ENCODE measurements around the gene HYKK.

DNA sequence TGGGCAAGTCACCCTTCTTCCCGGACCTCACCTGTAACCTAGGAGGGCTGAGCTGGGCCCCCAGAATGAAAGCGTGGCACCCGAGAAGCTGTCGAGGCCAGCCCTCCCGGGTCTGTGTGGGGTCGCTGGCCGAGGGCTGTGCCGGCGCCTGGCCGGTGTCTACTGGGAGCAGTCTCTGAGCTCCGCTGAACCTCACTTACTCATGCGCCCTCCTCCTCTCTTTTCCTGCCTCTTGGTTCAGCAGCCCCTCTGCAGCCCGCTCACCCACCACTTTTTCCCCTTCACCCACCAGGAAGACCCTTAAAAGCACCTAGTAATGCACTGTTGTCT is 419 bp downstream of the HYKK start:
- TF ChIP-seq, protein P1, sequence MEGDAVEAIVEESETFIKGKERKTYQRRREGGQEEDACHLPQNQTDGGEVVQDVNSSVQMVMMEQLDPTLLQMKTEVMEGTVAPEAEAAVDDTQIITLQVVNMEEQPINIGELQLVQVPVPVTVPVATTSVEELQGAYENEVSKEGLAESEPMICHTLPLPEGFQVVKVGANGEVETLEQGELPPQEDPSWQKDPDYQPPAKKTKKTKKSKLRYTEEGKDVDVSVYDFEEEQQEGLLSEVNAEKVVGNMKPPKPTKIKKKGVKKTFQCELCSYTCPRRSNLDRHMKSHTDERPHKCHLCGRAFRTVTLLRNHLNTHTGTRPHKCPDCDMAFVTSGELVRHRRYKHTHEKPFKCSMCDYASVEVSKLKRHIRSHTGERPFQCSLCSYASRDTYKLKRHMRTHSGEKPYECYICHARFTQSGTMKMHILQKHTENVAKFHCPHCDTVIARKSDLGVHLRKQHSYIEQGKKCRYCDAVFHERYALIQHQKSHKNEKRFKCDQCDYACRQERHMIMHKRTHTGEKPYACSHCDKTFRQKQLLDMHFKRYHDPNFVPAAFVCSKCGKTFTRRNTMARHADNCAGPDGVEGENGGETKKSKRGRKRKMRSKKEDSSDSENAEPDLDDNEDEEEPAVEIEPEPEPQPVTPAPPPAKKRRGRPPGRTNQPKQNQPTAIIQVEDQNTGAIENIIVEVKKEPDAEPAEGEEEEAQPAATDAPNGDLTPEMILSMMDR (IDR thresholded peaks at IDR 0.05) = no peak
- TF ChIP-seq POLR2A (IDR thresholded peaks at IDR 0.05) (no peak), EP300 (IDR thresholded peaks at IDR 0.05) (no peak)
